ENCODE data around the gene CBFA2T3. TPM values are rescaled to one million over a fixed set of nuclear protein-coding genes. Genes with fewer than 3 reads are reported as not detected.

CBFA2T3 gene
- total RNA-seq, 1 donor from 2014 or later = 4.6 TPM

- Mint-ChIP-seq H3K9me3 (no peaks in the 10 kb centered on the region), H3K36me3 (ENCODE audit: low read depth) (no peaks in the 10 kb centered on the region), H3K27ac (ENCODE audit: unreplicated experiment) (no peak overlapping the region), H3K4me1 (no peaks in the 10 kb centered on the region), H3K4me3 (peak overlapping the region; percentile 44), H3K27me3 (ENCODE audit: low read depth) (peaks cover 80% of the 10 kb centered on the region)
- TF ChIP-seq CTCF (conservative IDR thresholded peaks at IDR 0.05) = no peak
- no peak for DNase-seq (ENCODE audit: low read depth, low spot score)
Observed at GRCh38 chr16:88943131-88943664, 33.8 kb downstream of the CBFA2T3 start.

- Mint-ChIP-seq H3K4me3 (peak overlapping the region; percentile 74), H3K4me1 (no peaks in the 10 kb centered on the region), H3K36me3 (ENCODE audit: low read depth) (no peaks in the 10 kb centered on the region), H3K9me3 (no peaks in the 10 kb centered on the region), H3K27me3 (ENCODE audit: low read depth) (peaks cover 75% of the 10 kb centered on the region), H3K27ac (ENCODE audit: unreplicated experiment) (no peak overlapping the region)
- peak; percentile 89 for TF ChIP-seq CTCF (conservative IDR thresholded peaks at IDR 0.05)
- DNase-seq (ENCODE audit: low read depth, low spot score) = peak; percentile 67
Observed at GRCh38 chr16:88941913-88942909, 34.8 kb downstream of the CBFA2T3 start.

- Mint-ChIP-seq H3K27me3 (ENCODE audit: low read depth) (peaks cover 68% of the 10 kb centered on the region), H3K27ac (ENCODE audit: unreplicated experiment) (no peak overlapping the region), H3K9me3 (no peaks in the 10 kb centered on the region), H3K36me3 (ENCODE audit: low read depth) (no peaks in the 10 kb centered on the region), H3K4me3 (no peak overlapping the region), H3K4me1 (no peaks in the 10 kb centered on the region)
- TF ChIP-seq CTCF (conservative IDR thresholded peaks at IDR 0.05) = no peak
- no peak for DNase-seq (ENCODE audit: low read depth, low spot score)
Observed at GRCh38 chr16:88940862-88941817, 35.9 kb downstream of the CBFA2T3 start.

GRCh38 chr16:88939972-88940861 is 36.8 kb downstream of the CBFA2T3 start:
- no peak overlapping the region for H3K27ac Mint-ChIP-seq (ENCODE audit: unreplicated experiment)
- no peak for DNase-seq (ENCODE audit: low read depth, low spot score)
- H3K9me3 Mint-ChIP-seq = no peaks in the 10 kb centered on the region
- H3K4me3 Mint-ChIP-seq = no peak overlapping the region
- TF ChIP-seq CTCF (conservative IDR thresholded peaks at IDR 0.05) = no peak
- no peaks in the 10 kb centered on the region for H3K4me1 Mint-ChIP-seq
- no peaks in the 10 kb centered on the region for H3K36me3 Mint-ChIP-seq (ENCODE audit: low read depth)
- peaks cover 59% of the 10 kb centered on the region for H3K27me3 Mint-ChIP-seq (ENCODE audit: low read depth)

Measured in neural crest cell (in vitro differentiated cells).